Stimulated activated CD4-positive, alpha-beta T cell treated with anti-CD3 and anti-CD28 coated beads, Interleukin-2, amount 100 ng/mL, for 48 hours (primary cell): ENCODE measurements around the gene HCN2.
A peak's percentile ranks its signal among the peaks of the same experiment; 100 is the strongest.

Source experiments
- DNase-seq, 2 donors: peaks; one replicate each; pipeline ENCODE4 v3.0.0-alpha.2; 2020

Gene HCN2

GRCh38 chr19:589693-590395 lies at the start of gene HCN2:
HCN2 (plus strand) TSS chr19:589881; CDS start chr19:589946, 65 bp downstream.
- no peak for DNase-seq

- no peak for DNase-seq
These were observed 48.6 kb upstream of the HCN2 start for GRCh38 chr19:540867-541637.

DNA sequence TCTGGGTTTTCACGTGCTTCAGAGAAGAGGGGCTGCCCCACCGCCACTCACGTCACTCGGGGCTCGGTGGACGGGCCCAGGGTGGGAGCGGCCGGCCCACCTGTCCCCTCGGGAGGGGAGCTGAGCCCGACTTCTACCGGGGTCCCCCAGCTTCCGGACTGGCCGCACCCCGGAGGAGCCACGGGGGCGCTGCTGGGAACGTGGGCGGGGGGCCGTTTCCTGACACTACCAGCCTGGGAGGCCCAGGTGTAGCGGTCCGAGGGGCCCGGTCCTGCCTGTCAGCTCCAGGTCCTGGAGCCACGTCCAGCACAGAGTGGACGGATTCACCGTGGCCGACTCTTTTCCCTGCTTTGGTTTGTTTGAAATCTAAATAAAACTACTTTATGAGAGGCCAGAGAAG lies 48.0 kb upstream of the HCN2 start:
- no peak for DNase-seq

- no peak for DNase-seq
These were observed 47.4 kb upstream of the HCN2 start for GRCh38 chr19:542173-542866.

GRCh38 chr19:543910-544608 lies 45.6 kb upstream of the HCN2 start, which contains the start of gene GZMM:
GZMM (plus strand) TSS chr19:544053; CDS start chr19:544072, 19 bp downstream.
- DNase-seq: peak; percentile 45 to 60

DNA sequence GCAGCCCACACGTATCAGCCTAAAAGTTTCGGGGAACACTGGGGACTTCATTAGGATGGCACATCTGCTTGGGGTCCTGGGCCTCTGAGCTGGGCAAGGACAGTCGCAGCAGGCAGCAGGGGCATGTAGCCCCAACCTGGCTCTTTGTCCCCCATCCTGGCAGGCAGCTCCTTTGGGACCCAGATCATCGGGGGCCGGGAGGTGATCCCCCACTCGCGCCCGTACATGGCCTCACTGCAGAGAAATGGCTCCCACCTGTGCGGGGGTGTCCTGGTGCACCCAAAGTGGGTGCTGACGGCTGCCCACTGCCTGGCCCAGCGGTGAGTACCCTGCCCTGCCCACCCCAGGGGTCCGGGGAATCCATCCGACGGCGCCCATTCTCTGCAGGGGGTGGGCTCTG lies 42.6 kb upstream of the HCN2 start:
- no peak for DNase-seq

DNA sequence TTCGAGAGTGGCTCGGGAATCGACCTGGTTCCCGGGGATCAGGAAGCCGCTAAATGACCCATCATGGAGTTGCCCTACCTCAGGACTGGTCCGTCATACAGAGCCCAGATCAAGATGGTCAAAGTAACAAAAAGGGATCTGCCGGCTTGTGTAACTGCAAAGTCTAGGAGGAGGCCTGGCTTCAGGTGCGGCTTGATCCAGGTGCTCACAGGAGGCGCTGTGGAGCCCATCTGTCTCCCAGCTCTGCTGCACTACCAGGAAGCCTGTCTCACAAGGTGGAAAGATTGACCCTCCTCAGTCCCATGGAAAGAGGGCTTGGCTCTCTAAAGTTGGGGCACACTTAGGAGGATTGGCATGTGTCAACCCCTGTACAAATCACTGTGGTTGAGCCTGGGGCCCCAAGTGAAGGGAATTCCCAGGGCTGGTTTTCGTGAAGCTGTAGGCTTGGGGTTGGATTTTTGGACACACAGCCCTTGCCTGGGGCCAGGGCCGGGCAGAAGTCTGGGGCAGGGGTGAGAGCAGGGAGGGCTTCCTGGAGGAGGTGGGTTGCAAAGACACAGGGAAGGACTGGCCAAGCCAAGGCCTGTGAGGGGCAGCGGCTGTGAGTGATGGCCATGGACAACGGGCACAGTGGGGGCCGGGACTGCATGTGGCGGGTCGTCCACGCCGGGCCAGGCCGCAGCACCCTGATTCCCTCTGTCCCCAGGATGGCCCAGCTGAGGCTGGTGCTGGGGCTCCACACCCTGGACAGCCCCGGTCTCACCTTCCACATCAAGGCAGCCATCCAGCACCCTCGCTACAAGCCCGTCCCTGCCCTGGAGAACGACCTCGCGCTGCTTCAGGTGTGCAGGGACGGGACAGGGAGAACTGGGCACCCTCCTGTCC lies 41.6 kb upstream of the HCN2 start:
- DNase-seq: no peak

DNA sequence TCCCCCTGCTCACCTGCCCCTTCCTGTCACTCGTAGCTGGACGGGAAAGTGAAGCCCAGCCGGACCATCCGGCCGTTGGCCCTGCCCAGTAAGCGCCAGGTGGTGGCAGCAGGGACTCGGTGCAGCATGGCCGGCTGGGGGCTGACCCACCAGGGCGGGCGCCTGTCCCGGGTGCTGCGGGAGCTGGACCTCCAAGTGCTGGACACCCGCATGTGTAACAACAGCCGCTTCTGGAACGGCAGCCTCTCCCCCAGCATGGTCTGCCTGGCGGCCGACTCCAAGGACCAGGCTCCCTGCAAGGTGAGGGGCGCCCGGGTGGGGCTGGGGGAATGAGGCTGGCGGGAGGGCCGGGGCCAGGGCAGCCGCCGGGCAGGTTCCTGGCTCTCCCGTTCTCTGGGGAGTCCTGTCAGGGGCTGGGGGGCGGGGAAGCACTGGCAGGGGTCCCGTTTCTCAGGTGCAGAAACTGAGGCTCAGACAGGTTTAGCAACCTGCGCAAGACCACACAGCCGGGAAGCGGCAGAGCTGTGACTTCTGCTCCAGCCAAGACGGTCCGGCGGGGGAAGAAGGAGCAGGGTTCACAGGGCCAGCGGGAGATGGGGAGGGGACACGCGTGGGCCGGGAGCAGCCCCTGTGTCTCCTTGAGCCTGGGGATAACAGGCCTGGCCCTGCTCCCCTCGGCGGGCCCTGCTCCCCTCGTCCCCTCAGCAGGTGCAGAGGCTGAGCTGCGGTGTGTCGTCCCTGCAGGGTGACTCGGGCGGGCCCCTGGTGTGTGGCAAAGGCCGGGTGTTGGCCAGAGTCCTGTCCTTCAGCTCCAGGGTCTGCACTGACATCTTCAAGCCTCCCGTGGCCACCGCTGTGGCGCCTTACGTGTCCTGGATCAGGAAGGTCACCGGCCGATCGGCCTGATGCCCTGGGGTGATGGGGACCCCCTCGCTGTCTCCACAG lies 40.5 kb upstream of the HCN2 start:
- no peak for DNase-seq

DNA sequence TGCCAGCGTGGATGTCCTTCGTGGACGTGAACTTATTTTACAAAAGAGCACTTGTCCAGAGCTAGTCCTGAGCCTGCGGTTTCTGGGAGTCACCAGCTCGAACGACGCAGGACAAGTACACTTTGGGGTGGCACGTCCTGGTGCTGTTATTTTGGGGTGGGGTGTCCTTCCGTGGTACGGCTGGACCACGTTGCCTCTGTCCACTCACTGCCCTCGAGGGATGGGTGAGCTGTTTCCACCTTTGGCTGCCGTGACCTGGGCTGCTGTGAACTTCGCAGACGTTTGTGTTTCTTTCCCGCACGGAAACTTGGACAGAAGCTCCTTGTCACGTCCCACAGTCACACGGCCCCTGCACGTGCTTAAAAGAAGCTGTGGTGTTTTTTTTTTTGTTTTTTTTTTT lies 34.9 kb upstream of the HCN2 start:
- DNase-seq: no peak

- no peak for DNase-seq
These were observed 34.2 kb upstream of the HCN2 start for GRCh38 chr19:555474-555808.

DNA sequence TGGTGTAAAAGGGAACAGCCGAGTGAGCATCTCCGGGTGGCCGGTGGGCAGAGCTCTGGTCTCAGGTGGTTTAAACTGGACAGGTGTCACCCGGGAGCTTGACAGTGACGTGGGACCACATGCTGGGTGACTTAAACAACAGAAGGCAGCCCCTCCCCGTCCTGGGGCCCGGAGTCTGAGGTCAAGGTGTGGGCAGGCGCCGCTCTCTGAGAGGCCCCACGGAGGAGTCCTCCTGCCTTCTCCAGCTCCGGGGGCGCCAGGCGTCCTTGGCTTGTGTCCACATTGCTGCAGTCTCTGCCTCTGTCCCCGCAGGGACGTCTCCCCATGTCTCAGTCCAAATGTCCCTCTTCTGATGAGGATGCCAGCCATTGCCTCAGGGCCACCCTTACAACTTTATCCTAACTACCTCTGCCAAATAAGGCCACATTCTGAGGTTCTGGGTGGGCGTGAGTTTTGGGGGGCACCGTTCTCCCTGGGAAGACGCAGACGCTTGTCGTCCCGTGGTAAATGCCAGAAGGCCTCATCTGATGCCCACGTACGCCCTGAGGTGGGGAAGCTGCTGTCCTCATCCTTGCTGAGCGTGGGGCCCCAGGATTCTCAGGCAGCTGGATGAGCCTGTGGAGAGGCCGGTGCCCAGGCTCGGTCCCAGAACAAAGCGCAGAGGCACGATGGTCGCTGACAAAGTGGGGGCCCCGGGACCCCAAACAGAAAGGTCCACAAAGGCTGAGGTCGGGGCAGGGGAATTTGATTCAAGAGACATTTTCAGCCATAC lies 32.9 kb upstream of the HCN2 start:
- DNase-seq: no peak

DNA sequence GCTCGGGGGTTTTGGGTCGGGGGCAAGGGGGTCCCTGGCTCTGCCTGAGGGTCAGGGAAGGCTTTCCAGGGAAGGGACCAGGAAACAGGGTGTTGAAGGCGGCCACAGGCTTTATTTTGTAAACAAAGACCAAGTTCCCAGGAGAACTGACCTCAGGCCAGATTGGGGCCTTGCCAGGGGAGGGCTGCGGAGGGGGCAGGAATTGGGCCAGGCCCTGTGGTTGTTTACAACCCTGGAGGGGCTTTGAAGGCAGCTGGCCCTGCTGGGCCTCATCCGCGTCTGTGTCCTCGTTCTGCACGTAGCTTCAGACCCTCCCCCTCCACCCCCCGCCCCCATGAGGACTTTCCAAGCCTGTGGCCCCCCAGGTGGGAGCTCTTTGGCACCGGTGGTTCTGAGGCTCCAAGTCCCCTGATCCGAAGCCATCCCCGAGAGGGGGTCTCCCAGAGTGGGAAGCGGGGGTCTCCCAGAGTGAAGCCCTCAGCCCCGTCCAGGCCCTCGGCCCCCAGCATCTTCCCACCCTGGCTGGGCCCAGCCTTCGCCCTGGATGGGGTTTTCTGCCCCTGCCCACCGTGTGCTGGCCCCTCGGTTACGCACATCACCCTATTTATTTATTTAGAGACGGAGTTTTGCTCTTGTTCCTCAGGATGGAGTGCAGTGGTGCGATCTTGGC lies 30.8 kb upstream of the HCN2 start:
- DNase-seq: no peak

DNA sequence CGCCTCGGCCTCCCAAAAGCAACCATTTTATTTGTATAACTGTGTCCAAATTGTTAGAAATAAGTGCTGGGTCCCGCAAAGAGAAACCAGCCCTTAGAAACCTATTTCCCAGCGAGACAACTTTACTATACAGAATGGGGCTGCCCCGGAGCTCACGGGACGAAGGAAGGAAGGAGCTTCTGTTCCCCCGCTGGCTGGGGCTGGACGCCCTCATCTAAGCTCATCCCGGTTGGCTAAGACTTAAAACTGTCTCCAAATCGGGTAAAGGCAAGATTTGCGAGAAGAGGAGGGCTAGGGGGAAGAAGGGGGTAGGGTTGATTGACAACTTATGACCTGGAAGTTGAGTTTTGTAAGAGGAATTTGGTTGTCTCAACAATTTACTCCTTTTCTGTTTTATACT lies 29.6 kb upstream of the HCN2 start:
- no peak for DNase-seq

DNA sequence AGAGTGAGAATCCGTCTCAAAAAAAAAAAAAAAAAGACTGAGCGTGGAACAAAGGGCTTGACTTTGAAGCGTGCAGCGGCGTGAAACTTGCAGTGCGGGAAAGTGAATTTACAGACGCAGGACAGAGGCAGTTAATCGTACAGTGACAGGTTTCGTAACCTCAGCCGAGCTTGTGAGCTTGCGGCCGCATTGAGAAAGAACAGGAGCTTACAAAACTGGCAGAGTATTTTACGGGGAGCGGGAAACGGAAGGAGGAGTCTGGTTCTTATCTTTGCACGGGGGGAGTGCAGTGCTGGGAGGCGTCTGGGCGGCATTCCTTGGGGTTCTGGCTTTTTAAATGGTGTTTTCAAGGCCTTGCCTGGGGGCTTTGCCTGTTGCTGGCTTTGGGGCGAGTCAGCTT lies 23.3 kb upstream of the HCN2 start:
- no peak for DNase-seq

- DNase-seq: no peak
These were observed 22.8 kb upstream of the HCN2 start for GRCh38 chr19:566844-567243.

GRCh38 chr19:567296-567900 lies 22.3 kb upstream of the HCN2 start:
- DNase-seq: no peak

DNA sequence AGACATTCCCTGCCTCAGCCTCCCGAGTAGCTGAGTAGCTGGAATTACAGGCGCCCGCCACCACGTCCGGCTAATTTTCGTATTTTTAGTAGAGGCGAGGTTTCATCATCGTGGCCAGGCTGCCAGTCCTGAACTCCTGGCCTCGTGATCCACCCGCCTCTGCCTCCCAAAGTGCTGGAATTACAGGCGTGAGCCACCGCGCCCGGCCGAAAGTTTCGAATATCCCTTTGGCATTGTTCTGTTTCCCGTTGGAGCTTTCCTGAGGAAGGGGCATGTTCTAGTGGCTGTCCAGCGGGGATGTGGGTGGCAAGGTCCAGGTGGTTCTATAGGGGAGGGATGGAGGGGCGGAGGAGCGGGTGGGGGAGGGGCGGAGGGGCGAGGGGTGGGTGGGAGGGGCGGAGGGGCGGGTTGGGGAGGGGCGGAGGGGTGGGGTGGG lies 19.4 kb upstream of the HCN2 start:
- DNase-seq: no peak

GRCh38 chr19:570937-571565 lies 18.6 kb upstream of the HCN2 start:
- DNase-seq: peak in 1 of 2 donors; percentile 47

GRCh38 chr19:571566-571974 lies 18.1 kb upstream of the HCN2 start:
- no peak for DNase-seq
